C4-2B (cell line): ENCODE results near the gene CELSR3.

Experiments used
- ZFX ChIP-seq: fragments of 450-650 bp; IDR thresholded peaks from 2 replicates; pipeline ENCODE4 v1.6.1; 2017
- TF ChIP-seq, protein P1 (sequence below): fragments of 450-650 bp; conservative IDR thresholded peaks from 2 replicates; pipeline ENCODE4 v1.5.1; 2017; ENCODE audit warnings: mild to moderate bottlenecking

- TF ChIP-seq, protein P1, sequence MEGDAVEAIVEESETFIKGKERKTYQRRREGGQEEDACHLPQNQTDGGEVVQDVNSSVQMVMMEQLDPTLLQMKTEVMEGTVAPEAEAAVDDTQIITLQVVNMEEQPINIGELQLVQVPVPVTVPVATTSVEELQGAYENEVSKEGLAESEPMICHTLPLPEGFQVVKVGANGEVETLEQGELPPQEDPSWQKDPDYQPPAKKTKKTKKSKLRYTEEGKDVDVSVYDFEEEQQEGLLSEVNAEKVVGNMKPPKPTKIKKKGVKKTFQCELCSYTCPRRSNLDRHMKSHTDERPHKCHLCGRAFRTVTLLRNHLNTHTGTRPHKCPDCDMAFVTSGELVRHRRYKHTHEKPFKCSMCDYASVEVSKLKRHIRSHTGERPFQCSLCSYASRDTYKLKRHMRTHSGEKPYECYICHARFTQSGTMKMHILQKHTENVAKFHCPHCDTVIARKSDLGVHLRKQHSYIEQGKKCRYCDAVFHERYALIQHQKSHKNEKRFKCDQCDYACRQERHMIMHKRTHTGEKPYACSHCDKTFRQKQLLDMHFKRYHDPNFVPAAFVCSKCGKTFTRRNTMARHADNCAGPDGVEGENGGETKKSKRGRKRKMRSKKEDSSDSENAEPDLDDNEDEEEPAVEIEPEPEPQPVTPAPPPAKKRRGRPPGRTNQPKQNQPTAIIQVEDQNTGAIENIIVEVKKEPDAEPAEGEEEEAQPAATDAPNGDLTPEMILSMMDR = no peak
- TF ChIP-seq ZFX = no peak
Observed at GRCh38 chr3:48642605-48643004, 20.1 kb downstream of the CELSR3 start.
